Measurements from ENCODE around the gene COL5A3.
"Not testable (repeated sequence)": the region's sequence is repeated elsewhere in the genome, so short reads cannot be mapped to it uniquely, and the experiment has no call there.

Gene COL5A3

GRCh38 chr19:9936326-9937000, 73.8 kb downstream of the COL5A3 start, which contains the start of gene OLFM2:
Gene OLFM2, minus strand, starts transcription at chr19:9936515. Its CDS starts 149 bp downstream, at chr19:9936366.
- DNase-seq (ENCODE audit: low read depth): no peak

DNA sequence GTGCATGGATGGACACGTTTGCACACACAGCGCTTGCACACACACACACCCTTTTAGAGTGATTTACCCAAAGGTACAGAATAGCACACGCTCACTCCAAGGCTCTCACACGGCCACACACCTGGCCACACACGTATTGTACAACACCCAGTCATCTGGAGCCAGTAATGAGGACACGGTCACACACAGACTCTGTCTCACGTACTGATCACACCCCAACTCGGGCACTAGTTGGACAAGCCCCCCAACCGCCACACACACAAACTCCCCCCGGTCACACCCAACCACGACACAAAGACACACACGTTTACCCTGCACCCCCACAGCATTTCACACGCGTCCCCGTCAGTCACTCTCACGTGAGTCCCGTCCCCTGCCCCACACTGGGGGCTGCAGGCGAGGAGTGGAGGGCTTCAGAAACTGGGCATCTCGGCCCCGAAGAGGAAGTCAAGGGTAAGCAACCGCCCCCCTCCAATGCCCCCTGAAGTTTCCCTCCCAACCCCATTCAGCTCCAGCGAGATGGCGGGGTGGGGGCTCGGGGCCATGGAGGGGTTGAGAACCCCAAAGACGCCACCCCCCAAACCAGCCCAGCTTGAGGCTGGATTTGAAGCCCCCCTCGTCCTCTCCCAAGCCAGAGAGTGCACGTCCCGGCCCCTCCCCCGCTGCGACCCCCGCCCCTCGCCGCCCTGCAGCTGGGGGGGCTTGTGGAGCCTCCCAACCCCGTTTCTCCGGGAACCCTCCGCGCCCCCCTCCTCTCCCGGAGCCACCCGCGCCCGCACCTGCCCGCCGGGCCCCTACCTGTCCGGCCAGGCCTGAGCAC, 74.6 kb downstream of the COL5A3 start:
- DNase-seq (ENCODE audit: low read depth): no peak

- DNase-seq (ENCODE audit: low read depth): peak; percentile 88
Measured at GRCh38 chr19:9934132-9934950, 76.0 kb downstream of the COL5A3 start.

DNA sequence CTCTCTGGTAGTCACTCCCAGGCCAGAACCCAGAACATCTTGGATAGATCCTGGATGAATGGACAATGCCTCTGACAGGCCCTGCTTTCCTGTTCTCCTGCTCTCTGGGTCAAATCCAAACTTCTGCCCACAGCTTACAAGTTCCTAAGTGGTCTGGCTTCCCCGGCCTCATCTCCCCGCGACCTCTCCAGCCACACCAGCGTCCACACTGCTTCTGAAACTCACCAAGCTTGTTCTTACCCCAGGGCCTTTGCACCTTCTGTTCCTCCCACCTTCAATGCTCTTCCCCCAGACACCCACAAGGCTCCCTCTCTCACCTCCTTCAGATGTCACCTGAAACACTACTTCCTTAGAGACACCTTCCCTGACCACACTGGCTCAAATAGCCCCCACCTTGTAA, 77.5 kb downstream of the COL5A3 start:
- DNase-seq (ENCODE audit: low read depth): no peak

- no peak for DNase-seq (ENCODE audit: low read depth)
Measured at GRCh38 chr19:9931629-9932028, 78.7 kb downstream of the COL5A3 start.

- no peak for DNase-seq (ENCODE audit: low read depth)
Measured at GRCh38 chr19:9923440-9923839, 86.9 kb downstream of the COL5A3 start.

DNA sequence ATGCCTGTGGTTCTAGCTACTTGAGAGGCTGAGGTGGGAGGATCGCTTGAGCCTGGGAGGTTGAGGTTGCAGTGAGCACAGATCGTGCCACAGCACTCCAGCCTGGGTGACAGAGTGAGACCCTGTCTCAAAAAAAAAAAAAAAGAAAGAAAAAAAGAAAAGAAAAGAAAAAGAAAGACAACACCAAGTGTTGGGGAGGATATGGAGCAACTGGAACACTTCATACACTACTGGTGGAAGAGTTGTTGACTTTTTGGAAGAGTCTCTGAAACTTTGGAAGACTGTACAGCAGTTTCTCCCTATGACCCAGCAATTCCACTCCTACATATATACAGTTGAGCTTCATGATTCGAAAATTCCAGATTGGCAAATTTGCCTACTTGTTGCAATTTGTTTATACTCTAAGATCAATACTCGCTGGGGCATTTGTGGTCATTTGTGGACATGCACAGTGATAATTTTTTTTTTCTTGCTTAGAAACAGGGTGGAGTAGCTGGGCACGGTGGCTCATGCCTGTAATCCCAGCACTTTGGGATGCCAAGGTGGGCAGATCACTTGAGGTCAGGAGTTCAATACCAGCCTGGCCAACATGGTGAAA, 87.4 kb downstream of the COL5A3 start:
- not testable (repeated sequence) for DNase-seq (ENCODE audit: low read depth)

- DNase-seq (ENCODE audit: low read depth): peak; percentile 73
Measured at GRCh38 chr19:9917321-9917720, 93.0 kb downstream of the COL5A3 start.

- DNase-seq (ENCODE audit: low read depth): no peak
Measured at GRCh38 chr19:9916719-9917118, 93.6 kb downstream of the COL5A3 start.

DNA sequence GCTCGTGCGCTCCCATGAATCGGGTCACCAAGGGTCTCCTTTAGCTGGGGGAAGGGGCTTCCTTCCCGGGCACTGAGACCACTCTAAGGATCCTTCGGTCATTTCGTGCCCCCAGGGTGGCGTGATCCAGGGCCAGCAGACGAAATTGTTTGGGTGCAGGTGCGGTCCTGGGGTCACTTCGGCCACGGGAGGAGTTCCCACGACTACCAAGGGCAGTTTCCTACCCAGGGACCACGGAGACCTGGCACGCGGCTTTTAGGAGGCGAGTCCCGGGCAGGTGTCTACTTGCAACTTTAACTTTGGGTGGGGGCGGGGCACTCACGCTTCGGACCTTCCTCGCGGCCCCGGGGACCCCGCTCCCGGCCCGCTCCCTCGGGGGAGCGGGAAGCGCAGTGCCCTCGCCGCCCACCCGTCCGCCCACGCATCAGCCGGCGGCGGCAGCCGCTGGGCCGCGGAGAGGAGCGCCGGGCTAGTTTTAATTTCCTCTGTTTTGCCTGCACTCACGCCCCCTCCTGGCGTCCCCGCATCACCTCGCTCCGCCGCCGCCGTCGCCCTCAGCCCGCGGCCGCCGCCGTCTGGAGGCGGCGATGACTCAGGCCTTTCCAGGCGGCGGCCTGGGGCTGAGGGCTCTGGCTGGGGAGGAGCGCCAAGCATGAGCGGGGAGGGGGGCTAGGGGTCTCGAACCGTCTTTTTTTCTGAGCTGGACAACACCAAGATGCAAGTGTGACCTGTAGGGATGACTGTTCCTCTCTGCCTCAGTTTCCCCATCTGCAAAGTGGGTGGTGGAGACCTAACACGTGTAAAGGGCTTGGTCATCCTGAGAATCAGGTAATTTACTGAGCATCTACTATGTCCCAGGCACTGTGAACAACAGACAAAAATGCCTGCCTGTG, 95.7 kb downstream of the COL5A3 start:
- peak; percentile 88 for DNase-seq (ENCODE audit: low read depth)

GRCh38 chr19:9914001-9914314, 96.3 kb downstream of the COL5A3 start:
- DNase-seq (ENCODE audit: low read depth): no peak

- peak; percentile 20 for DNase-seq (ENCODE audit: low read depth)
Measured at GRCh38 chr19:9913237-9914000, 96.9 kb downstream of the COL5A3 start.

DNA sequence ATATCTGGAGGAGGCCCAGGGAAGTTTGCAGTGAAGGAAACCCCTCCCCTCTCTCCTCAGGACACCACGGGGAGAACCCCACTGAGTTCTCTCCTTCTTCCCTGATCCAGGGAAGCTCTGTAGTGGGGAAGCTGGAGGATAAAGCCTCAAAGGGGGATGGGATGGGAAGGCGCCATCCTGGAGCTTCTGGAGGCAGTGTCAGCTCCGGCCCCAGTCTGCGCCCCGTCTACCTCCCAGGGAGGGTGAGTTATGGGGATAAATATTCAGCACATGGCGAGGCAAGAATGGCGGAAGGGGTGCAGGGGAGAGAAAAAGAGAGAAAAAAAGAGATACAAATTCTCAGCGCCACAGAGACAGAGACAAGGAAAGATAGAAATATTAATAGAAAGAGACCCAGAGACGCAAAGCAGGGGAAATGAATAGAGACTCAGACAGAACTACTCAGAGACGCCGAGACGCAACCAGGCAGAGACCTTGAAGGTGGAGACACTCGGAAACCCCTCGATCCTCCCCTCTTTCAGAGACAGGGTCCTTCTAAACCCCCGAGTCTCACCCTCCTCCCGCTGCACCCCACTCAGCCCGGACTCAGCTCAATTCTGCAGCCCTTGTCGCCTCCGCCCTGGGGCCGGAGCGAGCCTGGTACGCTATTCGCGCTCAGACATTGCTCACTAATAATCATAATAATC, 97.6 kb downstream of the COL5A3 start:
- no peak for DNase-seq (ENCODE audit: low read depth)

DNA sequence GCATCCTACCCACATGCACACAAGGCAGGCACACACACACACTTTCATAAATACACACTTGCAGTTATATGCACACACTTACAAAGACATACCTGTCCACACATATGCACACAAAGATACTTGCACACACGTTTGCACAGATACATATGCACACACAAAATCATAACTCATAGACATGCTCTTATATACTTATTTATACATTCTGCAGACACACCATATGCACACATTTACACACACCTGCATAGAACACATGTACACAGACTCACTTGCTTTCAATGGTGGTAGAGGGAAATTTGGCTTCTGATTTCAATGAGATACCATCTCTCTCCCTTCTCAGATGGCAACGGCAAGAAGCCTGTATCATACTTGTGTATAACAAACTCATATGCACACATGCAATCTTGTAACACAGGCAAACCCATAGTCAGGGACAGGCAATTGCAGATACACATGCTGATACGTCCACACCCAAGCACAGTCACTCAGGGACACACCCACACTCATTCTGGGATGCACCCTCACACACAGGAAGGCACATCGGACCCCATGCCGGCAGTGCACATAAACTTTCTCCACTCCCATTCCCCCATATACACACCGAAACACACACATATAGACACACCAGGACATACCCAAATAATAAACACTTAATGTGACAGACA, 98.6 kb downstream of the COL5A3 start:
- no peak for DNase-seq (ENCODE audit: low read depth)

DNA sequence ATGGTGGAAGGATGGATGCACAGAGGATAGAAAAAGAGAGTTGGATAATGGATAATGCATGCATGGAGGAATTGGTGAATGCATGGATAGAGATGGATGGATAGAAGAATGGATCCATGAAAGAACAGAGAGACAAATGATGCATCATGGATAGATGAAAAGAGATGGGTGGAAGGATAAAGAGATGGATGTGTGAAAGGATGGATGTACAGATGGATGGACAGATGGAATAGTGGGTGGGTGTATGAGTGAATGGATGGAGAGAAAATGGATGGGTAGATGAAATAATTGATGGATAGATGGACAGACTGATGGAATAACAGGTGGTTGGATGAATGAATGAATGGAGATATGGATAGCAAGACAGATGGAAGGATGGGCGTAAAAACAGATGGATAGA, 99.7 kb downstream of the COL5A3 start:
- DNase-seq (ENCODE audit: low read depth): no peak
